PC-3 (cell line): ENCODE results near the gene EGF. TPM values are rescaled to one million over a fixed set of nuclear protein-coding genes. Genes with fewer than 3 reads are reported as not detected.

Experiments
- ATAC-seq: fragments of 200-7000 bp; cut with Tn5 transposase; 2 replicates; pipeline ENCODE4 v1.9.1; 2020; ENCODE audit warnings: mild to moderate bottlenecking, moderate library complexity
- BruUV-seq: library from RNA; stranded (reverse); fragments of 400-500 nt; replicated peaks from 2 replicates; lab custom pipeline; 2021; lab: Mats Ljungman, UMichigan
- CTCF ChIA-PET: fragments of 300-600 bp; sonication (Branson Sonifier 250); formaldehyde crosslinking; loops from one replicate; lab custom pipeline; 2022; ENCODE audit warnings: antibody characterized with exemption; lab: Charles Lee
- POLR2A ChIA-PET: fragments of 300-600 bp; sonication (Branson Sonifier 250); formaldehyde crosslinking; loops from one replicate; lab custom pipeline; 2022; ENCODE audit warnings: antibody characterized with exemption; ENCODE audit not compliant: unreplicated experiment; lab: Charles Lee
- DNase-seq: peaks from one replicate; pipeline ENCODE4 v3.0.0-alpha.2; 2015
- H2AFZ ChIP-seq: fragments of 300-600 bp; sonication (generic); 2 replicates; pipeline ENCODE4 v1.6.0; 2016; ENCODE audit warnings: antibody characterized with exemption, low read length
- H3F3A ChIP-seq: fragments of 300-600 bp; sonication (generic); one replicate; pipeline ENCODE4 v1.6.0; 2017; ENCODE audit warnings: antibody characterized with exemption, low read length, control low read depth, mild to moderate bottlenecking; ENCODE audit not compliant: unreplicated experiment
- H3K27ac ChIP-seq: fragments of 300-600 bp; sonication (generic); 2 replicates; pipeline ENCODE4 v1.5.1; 2016; ENCODE audit warnings: mild to moderate bottlenecking, low read length
- H3K27me3 ChIP-seq: fragments of 300-600 bp; sonication (generic); 2 replicates; pipeline ENCODE4 v1.6.1; 2016; ENCODE audit warnings: low read length, mixed read lengths
- H3K36me3 ChIP-seq: fragments of 300-600 bp; sonication (generic); 2 replicates; pipeline ENCODE4 v1.6.1; 2016; ENCODE audit warnings: low read depth, mixed run types, low read length, mixed read lengths
- H3K4me1 ChIP-seq: fragments of 300-600 bp; sonication (generic); 2 replicates; pipeline ENCODE4 v1.5.1; 2016; ENCODE audit warnings: low read length; ENCODE audit not compliant: insufficient read depth
- H3K4me2 ChIP-seq: fragments of 300-600 bp; sonication (generic); 2 replicates; pipeline ENCODE4 v1.6.0; 2016; ENCODE audit warnings: low read length
- H3K4me3 ChIP-seq: fragments of 300-600 bp; sonication (generic); 2 replicates; pipeline ENCODE4 v1.5.1; 2016; ENCODE audit warnings: mild to moderate bottlenecking, low read length, mixed read lengths
- H3K79me2 ChIP-seq: fragments of 300-600 bp; sonication (generic); 2 replicates; pipeline ENCODE4 v1.6.1; 2017; ENCODE audit warnings: low read length, mixed read lengths
- H3K9ac ChIP-seq: fragments of 300-600 bp; sonication (generic); 2 replicates; pipeline ENCODE4 v1.6.0; 2016; ENCODE audit warnings: mild to moderate bottlenecking, low read length
- H3K9me2 ChIP-seq: fragments of 300-600 bp; sonication (generic); replicated peaks from 2 replicates; pipeline ENCODE4 v1.6.1; 2016; ENCODE audit warnings: mixed run types, low read length, mixed read lengths
- H3K9me3 ChIP-seq: fragments of 300-600 bp; sonication (generic); 2 replicates; pipeline ENCODE4 v1.6.1; 2016; ENCODE audit warnings: low read length, mixed read lengths
- H4K20me1 ChIP-seq: fragments of 300-600 bp; sonication (generic); 2 replicates; pipeline ENCODE4 v1.6.1; 2016; ENCODE audit warnings: low read length, mixed read lengths
- CTCF ChIP-seq: fragments of 300-600 bp; sonication (generic); conservative IDR thresholded peaks from 2 replicates; pipeline ENCODE4 v1.5.1; 2017; ENCODE audit warnings: antibody characterized with exemption, low read depth, mild to moderate bottlenecking, low read length
- EZH2 ChIP-seq: fragments of 300-600 bp; sonication (generic); IDR thresholded peaks from one replicate; pipeline ENCODE4 v1.6.1; 2017; ENCODE audit warnings: antibody characterized with exemption, mild to moderate bottlenecking, low read length; ENCODE audit not compliant: unreplicated experiment
- EZH2phosphoT487 ChIP-seq: fragments of 300-600 bp; sonication (generic); IDR thresholded peaks from 2 replicates; pipeline ENCODE4 v1.6.1; 2018; ENCODE audit warnings: mild to moderate bottlenecking, antibody characterized with exemption, low read length, borderline replicate concordance
- intact Hi-C: fragments of 100-400 bp; cut with micrococcal nuclease; formaldehyde crosslinking; loops from 2 replicates; pipeline ENCODE4 v1.9.0; 2023
- total RNA-seq: library from RNA; depleted of rRNA; stranded (reverse); fragments of >200 nt; gene quantifications from 2 replicates; pipeline ENCODE4 v1.2.3, GENCODE V29; 2014

EGF gene
- total RNA-seq, 1 experiment from 2014 or later = 6.1 TPM

GRCh38 chr4:109952612-109953011, 39.9 kb downstream of the EGF start:
- Histone ChIP-seq H2AFZ (no peak overlapping the region), H3K9me2 (no peaks in the 10 kb centered on the region), H4K20me1 (no peaks in the 10 kb centered on the region), H3F3A (no peaks in the 10 kb centered on the region), H3K9me3 (no peaks in the 10 kb centered on the region), H3K4me3 (no peak overlapping the region), H3K4me1 (peaks cover 7% of the 10 kb centered on the region), H3K4me2 (no peak overlapping the region), H3K9ac (no peak overlapping the region), H3K79me2 (no peaks in the 10 kb centered on the region), H3K36me3 (no peaks in the 10 kb centered on the region), H3K27me3 (no peaks in the 10 kb centered on the region), H3K27ac (no peak overlapping the region)
- DNase-seq (no peak), ATAC-seq (no peak)
- TF ChIP-seq CTCF = no peak
- no peak for TF ChIP-seq EZH2
- no peak for TF ChIP-seq EZH2phosphoT487
- BruUV-seq = no TSS peak
- ChIA-PET CTCF (no interaction called here), POLR2A (no interaction called here)
- intact Hi-C loops = no loop called here

GRCh38 chr4:109953556-109953955, 40.9 kb downstream of the EGF start:
- CTCF ChIA-PET = no interaction called here
- Histone ChIP-seq H3K79me2 (no peaks in the 10 kb centered on the region), H3K9ac (no peak overlapping the region), H3K9me2 (no peaks in the 10 kb centered on the region), H3K27me3 (no peaks in the 10 kb centered on the region), H3K4me2 (no peak overlapping the region), H3F3A (no peaks in the 10 kb centered on the region), H4K20me1 (no peaks in the 10 kb centered on the region), H2AFZ (no peak overlapping the region), H3K4me3 (no peak overlapping the region), H3K4me1 (no peaks in the 10 kb centered on the region), H3K9me3 (no peaks in the 10 kb centered on the region), H3K27ac (no peak overlapping the region), H3K36me3 (no peaks in the 10 kb centered on the region)
- no TSS peak for BruUV-seq
- intact Hi-C loops = no loop called here
- POLR2A ChIA-PET = no interaction called here
- TF ChIP-seq CTCF (no peak), EZH2phosphoT487 (no peak), EZH2 (no peak)
- no peak for DNase-seq
- no peak for ATAC-seq

- Histone ChIP-seq H3F3A (no peaks in the 10 kb centered on the region), H3K9me2 (no peaks in the 10 kb centered on the region), H3K27ac (no peak overlapping the region), H3K4me1 (no peaks in the 10 kb centered on the region), H4K20me1 (no peaks in the 10 kb centered on the region), H3K4me2 (no peak overlapping the region), H3K27me3 (no peaks in the 10 kb centered on the region), H3K79me2 (no peaks in the 10 kb centered on the region), H3K36me3 (no peaks in the 10 kb centered on the region), H3K9ac (no peak overlapping the region), H3K9me3 (no peaks in the 10 kb centered on the region), H3K4me3 (no peak overlapping the region), H2AFZ (no peak overlapping the region)
- ATAC-seq (no peak), DNase-seq (no peak)
- no TSS peak for BruUV-seq
- ChIA-PET CTCF (no interaction called here), POLR2A (no interaction called here)
- intact Hi-C loops = no loop called here
- TF ChIP-seq EZH2phosphoT487 = no peak
- TF ChIP-seq EZH2 = no peak
- no peak for TF ChIP-seq CTCF
Measured at GRCh38 chr4:109955146-109955545, 42.5 kb downstream of the EGF start.
